HG02970 (cell line): Measurements from ENCODE around the gene SPDYE3.

Experiments used
- ATAC-seq: cut with Tn5 transposase; IDR thresholded peaks from one replicate; pipeline ENCODE4 v1.9.1; 2021; ENCODE audit warnings: mild to moderate bottlenecking, moderate library complexity, moderate number of reproducible peaks; ENCODE audit not compliant: unreplicated experiment, low FRiP score

Gene SPDYE3

DNA sequence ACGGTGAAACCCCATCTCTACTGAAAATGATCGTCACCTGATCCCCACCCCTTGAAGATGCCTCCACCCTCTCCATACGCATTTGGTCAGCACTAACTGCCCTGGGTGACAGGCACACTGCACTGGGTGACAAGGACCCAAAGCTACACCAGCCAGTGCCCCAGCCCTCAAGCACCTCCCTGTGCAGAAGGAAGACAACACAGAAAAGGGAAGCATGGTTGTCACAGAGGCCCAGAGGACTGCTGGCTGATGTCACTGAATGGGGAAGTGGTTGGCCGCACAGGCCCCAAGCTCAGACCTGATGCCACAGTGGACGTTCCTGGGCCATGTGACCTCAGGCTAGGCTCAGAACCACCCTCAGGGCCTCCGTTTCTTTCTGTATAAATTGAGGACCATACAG is 61.6 kb downstream of the SPDYE3 start:
- peak; percentile 39 for ATAC-seq

DNA sequence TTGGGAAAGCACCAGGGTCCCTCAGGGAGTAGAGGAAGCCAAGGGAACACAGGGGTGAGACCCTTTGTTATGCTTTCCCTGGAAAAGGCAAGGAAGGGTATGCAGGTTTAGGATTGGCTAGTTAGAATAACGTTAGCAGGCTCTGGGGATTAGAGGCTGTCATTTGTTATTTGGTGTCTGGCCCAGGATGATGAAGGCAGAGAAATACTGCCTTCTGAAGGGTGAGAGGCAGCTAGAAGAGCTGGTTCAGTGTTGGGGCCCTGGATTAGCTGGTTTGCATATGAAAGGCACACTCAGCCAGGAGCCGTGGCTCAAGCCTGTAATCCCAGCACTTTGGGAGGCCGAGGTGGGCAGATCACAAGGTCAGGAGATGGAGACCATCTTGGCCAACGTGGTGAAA is 62.8 kb downstream of the SPDYE3 start:
- ATAC-seq = no peak

DNA sequence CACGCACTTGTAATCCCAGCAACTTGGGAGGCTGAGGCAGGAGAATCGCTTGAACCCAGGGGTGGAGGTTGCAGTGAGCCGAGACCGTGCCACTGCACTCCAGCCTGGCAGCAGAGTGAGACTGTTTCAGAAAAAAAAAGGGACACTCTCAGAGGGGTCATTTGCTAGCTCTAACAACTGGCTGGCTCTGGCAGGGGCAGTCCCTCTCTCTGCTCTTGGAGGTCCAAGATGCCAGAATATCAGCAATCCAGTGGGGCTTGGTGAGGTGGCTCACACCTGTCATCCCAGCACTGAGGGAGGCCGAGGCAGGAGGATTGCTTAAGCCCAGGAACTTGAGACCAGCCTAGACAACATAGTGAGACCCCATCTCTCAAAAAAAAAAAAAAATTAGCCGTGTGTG is 63.2 kb downstream of the SPDYE3 start:
- ATAC-seq = no peak

DNA sequence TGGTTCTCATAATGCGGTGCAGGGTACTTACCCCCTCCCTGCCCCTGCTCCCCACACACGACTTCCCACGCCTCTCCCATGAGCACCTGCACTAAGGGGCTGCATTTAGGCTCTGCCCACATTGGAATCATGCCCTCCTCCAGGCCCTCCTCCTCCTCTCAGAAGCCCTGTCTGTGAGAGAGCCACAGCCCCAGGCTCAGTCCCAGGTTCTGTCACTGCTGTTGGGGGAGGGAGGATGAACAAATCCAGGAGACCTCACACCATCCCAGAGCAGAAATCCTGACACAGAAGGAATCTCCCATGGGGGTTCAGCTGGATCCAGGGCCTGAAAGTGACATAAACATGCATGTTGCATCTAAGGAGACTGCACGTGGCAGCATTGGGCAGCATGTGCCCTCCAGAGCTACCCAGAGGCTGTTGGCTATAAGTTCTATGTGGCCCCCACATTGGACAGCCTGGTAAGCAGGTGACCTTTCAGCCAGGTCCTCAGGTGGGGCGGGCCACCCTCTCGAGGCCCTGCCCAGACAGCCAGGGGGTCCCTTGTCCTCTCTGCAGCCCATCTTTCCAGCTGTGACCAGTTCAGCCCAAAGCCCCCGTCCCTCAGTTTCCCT is 64.2 kb downstream of the SPDYE3 start:
- no peak for ATAC-seq
